HG03103 (cell line): ENCODE data around the gene ZNRF1.
A peak's percentile ranks its signal among the peaks of the same experiment; 100 is the strongest.

Experiments used
- ATAC-seq: cut with Tn5 transposase; IDR thresholded peaks from one replicate; pipeline ENCODE4 v1.9.1; 2021; ENCODE audit warnings: low read depth; ENCODE audit not compliant: unreplicated experiment

Gene ZNRF1

GRCh38 chr16:75095204-75095621 lies 96.4 kb downstream of the ZNRF1 start:
- ATAC-seq = no peak

GRCh38 chr16:75096656-75097055 lies 97.8 kb downstream of the ZNRF1 start:
- no peak for ATAC-seq

DNA sequence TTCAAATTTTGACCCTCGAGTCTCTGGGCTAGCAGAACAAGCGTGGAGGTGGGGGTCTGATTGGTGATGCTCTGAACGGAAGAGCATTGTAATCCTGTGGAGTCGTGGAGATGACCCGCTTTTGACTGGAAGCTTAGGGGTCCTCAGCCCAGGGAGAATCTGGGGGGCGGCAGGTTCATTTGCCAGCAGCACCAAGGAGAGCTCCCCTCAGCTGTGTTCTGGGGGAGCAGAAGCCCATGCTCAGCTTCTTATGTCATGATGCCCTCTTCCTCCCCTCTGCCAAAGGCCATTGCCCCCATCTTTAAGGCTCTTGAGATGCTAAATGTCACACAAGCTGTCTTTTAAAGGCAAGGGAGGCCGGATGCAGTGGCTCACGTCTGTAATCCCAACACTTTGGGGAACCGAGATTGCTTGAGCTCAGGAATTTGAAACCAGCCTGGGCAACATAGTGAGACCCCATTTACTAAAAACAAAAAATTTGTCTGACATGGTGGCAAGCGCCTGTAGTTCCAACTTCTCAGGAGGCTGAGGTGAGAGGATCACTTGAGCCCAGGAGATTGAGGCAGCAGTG lies 98.5 kb downstream of the ZNRF1 start:
- ATAC-seq = no peak

DNA sequence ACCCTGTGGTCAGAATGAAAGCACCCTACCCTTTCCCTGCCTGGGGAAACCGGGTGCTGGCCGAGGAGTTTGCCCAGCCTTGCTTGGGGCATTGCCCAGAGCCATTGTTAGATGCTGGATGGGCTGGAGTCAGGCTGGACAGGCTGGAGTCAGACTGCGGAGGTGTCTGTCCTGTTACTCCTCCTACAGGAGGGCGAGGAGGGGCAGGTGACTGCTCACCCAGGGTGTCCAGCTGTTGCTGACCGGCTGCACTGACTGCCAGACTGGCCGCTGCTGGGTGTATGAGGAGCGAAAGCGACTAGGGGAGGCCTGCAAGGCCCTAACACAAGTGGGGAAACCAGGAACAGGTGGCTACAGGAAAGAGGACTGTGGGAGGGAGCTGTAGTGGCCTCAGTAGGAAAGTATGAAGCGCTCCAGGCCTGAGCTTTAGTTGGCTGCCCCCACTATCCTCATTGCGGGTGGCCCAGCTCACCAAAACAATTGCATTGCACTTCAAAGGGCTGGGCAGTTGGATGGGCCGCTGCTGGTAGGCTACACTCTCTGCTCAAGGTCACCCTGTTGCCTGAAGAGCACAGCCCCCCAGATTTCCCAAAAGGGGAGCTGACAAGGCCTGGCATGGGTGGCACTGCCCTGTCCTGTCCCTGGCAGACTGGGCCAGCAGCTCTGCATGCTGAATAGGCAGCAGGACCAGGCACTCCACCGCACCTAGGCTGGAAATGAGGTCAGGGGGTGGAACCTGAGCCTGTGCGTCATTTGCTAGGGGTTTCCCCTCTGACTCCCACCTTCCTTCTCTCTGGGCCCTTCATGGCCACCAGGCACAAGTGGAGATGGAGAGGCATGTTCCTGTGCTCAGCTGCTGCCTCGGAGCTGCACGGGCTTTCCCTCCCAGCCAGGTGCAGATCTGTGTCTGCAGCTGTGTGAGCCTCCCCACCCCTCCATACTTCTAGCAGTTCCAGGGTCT lies 99.4 kb downstream of the ZNRF1 start:
- ATAC-seq = peak; percentile 56

GRCh38 chr16:75099075-75099667 lies 100.3 kb downstream of the ZNRF1 start:
- no peak for ATAC-seq

DNA sequence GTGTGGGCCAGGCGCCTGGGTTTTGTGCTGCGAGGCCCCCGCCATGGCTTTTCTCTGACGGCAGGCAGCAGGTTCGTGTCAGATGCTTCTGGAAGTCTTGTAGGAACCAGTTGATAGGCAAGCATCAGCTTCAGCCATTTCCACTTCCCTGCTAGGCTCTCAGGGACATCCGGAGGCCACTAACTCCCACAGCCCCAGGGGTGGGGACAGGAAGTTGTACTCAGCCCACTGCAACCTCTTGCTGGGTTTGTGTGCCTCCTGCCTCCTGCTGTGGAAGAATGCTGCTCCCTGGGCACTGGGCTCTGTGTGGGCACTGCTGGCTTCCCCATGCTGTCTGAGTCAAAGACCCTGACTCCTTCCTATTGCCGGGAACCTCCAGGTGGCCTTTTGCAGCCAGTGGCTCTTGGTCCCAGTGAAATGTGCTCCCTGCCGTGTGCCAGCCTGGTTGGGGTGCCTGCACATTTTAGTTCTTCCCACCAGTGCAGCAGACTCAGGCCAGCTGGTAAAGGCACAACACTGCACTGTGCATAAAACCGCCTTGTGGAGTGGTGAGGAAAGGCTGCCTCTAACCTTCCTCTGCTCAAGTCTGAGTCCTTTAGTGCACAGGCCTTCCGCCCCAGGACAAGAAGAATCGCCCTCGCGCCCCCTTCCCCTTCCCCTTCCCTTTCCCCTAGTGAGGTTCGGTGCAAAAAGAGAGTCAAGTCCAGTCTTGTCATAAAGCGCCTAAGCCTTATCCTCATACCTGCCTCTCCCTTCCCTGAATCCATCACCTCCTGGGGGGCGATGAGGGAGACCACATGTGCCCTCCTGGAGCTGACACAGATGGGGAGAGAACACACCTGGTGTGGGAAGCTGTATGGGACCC lies 101.1 kb downstream of the ZNRF1 start:
- ATAC-seq = no peak

GRCh38 chr16:75100603-75100990 lies 101.8 kb downstream of the ZNRF1 start:
- no peak for ATAC-seq

DNA sequence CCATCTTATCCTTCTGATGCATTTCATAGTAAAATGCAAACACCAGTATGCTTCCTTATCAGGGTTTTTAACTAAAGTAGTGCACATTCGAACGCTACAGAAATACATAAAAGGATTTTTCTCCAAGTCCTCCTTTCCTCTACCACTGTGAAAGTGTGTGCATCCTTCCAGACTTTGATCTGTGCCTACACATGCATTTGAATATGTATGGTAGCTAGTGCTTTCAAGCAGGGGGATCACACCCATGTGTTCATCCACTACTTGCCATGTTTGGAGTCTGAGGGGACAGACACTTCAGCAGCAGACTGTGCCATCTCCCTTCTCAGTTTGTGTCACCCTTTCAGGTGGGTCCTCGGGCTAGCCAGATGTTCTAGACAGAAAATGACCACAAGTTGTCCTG lies 102.8 kb downstream of the ZNRF1 start:
- no peak for ATAC-seq

DNA sequence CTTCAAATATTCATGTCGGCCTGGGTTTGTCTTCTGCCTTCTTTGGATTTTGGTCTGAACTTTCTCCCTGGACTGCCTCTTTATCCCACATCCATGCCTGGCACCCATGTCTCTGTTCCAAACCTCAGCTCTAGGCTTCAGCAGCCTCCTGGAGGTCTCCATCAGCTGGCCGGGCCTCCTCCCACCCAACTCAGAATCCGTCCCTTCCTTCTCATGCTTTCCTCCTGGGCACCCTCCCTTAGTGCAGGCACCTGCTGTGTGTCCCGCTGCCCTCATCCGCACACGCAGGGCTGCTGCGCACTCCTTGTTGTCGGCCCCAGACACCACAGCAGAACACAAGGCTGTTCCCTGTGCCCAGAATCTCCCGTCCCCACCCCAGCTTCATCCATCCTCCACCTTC lies 103.8 kb downstream of the ZNRF1 start:
- ATAC-seq = no peak

- no peak for ATAC-seq
These were observed 105.2 kb downstream of the ZNRF1 start for GRCh38 chr16:75103994-75104393.

DNA sequence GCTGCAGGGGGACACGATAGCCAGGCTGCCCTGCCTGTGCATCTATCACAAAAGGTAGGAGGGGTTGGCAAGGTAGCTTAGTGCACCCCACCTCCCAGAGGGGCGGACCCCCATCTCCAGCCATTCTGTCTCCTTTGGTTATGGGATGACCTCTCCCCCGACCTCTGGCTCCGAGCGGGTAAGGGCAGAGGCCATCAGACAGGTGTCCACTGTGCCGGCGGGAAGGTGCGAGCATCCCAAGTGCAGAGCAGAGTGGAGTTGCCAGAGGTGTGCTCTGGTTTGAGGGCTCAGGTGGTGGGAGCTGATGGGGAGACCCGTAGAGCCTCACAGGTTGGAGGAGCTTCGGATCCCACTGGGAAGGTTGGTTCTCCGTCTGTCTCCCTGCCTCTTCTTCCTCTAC lies 106.0 kb downstream of the ZNRF1 start:
- no peak for ATAC-seq

DNA sequence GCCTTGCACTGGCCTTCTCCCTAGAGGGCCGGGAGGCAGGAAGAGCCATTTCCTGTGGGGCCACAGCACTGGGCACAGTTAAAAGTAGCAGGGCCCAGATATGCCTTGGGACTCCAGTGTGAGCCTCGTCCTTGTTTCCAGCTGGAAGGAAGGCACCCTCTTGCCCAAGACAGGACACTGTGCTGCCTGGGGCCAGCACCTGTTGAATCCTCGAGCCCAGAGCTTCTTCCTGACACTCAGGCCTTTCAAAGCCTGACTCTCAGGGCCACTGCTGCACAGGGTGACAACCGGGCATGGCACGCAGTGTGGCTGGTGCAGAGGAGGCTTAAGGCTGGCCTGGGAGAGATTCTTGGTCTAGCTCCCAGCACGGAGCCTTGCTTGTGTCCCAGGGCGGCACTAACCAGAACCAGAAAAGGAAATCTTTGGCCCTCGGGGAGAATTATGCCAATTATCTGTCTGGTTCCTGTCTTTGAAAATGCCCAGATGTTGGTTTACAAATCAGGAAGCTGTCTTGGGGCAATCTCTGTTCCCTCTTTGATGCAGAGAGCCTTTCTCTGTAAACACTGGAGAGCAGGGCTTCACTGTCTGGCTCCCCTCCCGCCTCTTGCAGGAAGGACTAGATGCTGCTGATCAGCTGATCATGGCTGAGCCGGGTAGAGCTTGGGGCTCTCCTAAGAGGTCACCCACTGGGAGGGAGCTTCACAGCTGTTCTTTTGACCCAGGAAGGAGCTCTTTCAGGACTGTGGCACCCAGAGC lies 106.7 kb downstream of the ZNRF1 start:
- ATAC-seq = no peak

DNA sequence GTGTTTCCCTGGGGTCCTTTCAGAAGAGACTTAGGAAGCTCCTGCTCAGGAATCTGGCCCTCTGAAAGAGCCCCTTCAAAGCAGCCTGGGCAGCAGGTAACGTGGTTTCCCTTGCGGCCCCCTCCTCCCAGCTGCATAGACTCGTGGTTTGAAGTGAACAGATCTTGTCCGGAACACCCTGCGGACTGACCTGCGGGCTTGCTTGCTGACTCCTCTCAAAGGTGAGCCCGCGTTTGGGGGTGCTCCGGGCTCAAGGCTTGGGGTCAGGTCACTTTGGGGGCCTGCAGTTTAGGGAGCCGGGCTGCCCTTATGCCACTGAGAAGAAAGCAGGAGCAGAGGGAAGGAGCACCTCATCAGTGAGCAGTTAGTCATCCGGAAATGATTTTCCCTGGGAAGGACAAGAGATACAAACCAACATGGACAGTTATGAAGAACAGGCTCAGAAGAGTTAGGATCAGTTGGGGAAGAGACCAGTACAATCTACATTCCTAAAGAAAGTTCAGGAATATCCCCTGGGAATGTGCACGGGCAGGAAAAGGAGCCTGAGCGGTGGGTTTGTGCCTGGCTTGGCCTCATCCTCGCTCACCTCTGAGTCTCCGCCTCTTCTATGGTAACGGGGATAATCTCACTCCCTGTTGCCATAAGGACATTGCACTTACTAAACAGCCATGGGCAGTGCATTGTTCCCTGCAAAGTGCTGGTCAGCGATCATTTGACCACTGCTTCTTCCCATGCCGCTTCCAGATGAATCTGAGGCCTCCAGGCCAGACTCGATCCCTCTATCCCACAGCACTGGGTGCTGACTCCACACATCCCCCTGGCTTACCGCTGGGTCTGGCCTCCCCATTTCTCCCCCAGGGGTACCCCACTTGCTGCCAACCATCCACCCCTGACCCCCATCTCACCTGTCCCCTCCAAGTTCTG lies 107.8 kb downstream of the ZNRF1 start:
- no peak for ATAC-seq

DNA sequence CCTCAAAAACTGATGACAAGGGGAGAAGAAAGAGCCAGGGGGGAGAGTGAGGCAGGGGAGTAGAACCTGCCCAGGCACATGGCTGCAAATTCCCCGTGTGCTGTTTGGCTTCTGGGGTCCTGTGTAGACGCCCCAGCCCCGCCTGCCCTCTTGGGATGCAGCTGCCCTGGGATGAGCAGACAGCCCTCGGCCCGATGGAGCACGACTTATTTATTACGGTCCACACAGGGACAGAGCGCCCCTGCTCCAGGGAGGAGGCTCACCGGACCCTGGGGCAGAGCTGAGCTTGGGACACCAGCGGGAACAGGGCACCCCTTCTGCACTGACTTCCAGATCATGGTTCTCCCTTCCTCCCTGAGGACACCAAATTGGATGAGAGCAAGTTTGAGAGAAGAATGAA lies 108.7 kb downstream of the ZNRF1 start:
- no peak for ATAC-seq

- ATAC-seq = no peak
These were observed 110.2 kb downstream of the ZNRF1 start for GRCh38 chr16:75108792-75109731.

GRCh38 chr16:75109732-75110243 lies 111.0 kb downstream of the ZNRF1 start:
- ATAC-seq = no peak

- ATAC-seq = peak; percentile 62
These were observed 112.1 kb downstream of the ZNRF1 start for GRCh38 chr16:75110637-75111513.
